ENCODE measurements around the gene ZNF503.

ZNF503 gene

DNA sequence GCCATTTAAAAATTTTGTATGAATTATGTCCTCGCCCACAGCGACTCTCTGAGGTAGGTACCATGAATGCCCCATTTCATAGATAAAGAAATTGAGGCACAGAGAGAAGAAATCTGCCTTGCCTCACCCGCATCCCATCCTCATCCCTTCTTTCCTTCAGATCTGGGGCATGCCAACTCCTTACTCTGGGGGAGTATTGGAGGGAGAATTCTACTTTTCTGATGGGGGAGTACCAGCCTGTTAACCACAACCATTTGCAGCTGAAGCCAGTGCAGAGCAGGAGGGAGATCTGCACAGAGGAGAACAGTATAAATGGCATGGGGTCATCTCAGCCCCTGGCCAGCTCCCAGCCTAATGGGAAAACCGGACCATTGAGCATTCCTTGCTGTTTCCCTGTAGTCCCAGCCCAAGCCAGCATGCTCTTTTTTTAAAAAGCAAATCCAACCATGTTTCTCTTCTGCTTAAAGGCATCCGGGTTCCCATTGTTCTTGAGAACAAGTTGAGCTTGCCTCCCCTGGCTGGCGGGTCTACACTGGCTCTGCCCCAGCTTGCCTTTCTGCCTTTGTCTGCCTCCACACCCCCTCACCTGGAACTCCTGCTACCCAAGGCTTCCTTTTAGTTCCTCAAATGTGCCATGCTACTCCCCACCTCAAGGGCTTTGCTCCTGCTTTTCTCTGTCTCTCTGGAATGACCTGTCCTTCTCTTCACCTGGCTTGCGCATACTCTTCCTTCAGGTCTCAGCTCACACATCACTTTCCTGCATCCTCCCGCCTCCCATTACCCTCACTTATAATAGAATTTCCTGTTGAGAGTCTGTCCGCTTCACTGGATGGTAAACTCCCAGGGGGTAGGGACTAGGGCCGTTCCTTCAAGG lies 8.8 kb upstream of the ZNF503 start:
- H3K4me3 ChIP-seq (ENCODE audit: insufficient read depth, low read length, poor library complexity, severe bottlenecking): no peak overlapping the region

DNA sequence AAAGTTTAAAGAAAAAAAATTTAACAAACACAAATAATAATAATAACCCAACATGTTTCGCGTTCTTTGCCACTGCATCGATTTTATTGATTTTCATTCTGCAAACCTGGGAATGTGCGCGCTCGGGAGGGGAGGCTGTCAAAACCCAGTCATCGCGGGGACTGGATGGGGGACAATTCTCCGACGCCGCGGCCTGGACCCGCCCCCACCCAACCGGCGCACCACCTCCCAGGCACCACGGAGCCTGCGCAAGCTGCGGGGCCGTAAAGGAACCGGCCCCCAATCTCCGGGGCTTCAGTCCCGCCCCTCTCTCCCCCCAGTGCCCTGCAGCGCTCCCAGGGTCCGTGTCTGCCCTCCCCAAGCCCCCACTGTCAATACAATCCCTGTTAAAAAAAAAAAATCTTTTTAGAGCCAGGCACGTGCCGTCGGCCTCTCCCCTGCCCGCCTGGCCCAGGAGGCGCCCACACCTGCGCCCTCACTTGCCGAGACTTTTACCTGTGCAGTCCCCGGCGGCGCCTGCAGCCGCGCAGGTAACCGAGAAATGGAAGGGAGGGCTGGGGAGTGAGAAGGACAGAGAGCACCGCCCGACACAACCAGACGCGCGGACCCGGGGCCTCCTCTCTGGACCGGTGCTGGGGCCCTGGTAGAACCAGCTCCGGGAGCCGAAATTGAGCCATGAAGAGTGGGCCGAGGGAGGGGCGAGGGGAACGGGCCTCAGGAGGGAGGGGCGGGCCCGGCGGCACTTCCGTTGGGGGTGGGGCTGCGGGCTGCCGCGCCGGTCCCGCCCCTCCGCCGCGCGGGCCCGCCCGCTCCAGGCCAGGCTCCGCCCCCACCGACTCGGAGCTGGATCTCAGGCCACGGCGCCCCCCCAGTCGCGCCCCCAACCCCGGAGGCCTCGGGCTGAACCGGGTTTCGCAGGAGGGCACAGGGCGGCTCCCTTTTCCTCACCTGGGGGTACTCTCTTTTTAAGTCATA lies 7.6 kb upstream of the ZNF503 start:
- Histone ChIP-seq H3K9me3 (ENCODE audit: insufficient read depth, low read length) (no peaks in the 10 kb centered on the region), H3F3A (ENCODE audit: insufficient read depth) (no peaks in the 10 kb centered on the region), H3K4me2 (ENCODE audit: low read depth, low read length, poor library complexity, severe bottlenecking) (no peak overlapping the region), H3K27me3 (ENCODE audit: low read length) (no peaks in the 10 kb centered on the region), H3K4me3 (ENCODE audit: insufficient read depth, low read length, poor library complexity, severe bottlenecking) (no peak overlapping the region), H4K20me1 (ENCODE audit: low read depth, low read length) (no peaks in the 10 kb centered on the region), H3K36me3 (ENCODE audit: low read length) (no peaks in the 10 kb centered on the region), H3K9ac (ENCODE audit: low read length) (no peak overlapping the region), H3K9me2 (replicated peaks; ENCODE audit: insufficient read depth, low read length) (no peaks in the 10 kb centered on the region), H3K79me2 (ENCODE audit: insufficient read depth, low read length) (no peaks in the 10 kb centered on the region), H3K27ac (ENCODE audit: low read depth, low read length) (no peak overlapping the region), H2AFZ (ENCODE audit: low read depth, low read length, severe bottlenecking) (no peak overlapping the region)
- TF ChIP-seq, protein P1, sequence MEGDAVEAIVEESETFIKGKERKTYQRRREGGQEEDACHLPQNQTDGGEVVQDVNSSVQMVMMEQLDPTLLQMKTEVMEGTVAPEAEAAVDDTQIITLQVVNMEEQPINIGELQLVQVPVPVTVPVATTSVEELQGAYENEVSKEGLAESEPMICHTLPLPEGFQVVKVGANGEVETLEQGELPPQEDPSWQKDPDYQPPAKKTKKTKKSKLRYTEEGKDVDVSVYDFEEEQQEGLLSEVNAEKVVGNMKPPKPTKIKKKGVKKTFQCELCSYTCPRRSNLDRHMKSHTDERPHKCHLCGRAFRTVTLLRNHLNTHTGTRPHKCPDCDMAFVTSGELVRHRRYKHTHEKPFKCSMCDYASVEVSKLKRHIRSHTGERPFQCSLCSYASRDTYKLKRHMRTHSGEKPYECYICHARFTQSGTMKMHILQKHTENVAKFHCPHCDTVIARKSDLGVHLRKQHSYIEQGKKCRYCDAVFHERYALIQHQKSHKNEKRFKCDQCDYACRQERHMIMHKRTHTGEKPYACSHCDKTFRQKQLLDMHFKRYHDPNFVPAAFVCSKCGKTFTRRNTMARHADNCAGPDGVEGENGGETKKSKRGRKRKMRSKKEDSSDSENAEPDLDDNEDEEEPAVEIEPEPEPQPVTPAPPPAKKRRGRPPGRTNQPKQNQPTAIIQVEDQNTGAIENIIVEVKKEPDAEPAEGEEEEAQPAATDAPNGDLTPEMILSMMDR (IDR thresholded peaks at IDR 0.05; ENCODE audit: insufficient read depth, low read length, poor library complexity, severe bottlenecking): no peak
- no peak for TF ChIP-seq EZH2phosphoT487 (conservative IDR thresholded peaks at IDR 0.05; ENCODE audit: low read length)

More for the DNA sequence above, 8.8 kb upstream of the ZNF503 start:
- no peaks in the 10 kb centered on the region for H3K9me3 ChIP-seq (ENCODE audit: insufficient read depth, low read length)
- H3K27me3 ChIP-seq (ENCODE audit: low read length): no peaks in the 10 kb centered on the region
- no peak overlapping the region for H3K9ac ChIP-seq (ENCODE audit: low read length)
- H3K27ac ChIP-seq (ENCODE audit: low read depth, low read length): no peak overlapping the region
- no peaks in the 10 kb centered on the region for H4K20me1 ChIP-seq (ENCODE audit: low read depth, low read length)
- no peak overlapping the region for H2AFZ ChIP-seq (ENCODE audit: low read depth, low read length, severe bottlenecking)
- H3K79me2 ChIP-seq (ENCODE audit: insufficient read depth, low read length): no peaks in the 10 kb centered on the region
- H3K36me3 ChIP-seq (ENCODE audit: low read length): no peaks in the 10 kb centered on the region
- H3F3A ChIP-seq (ENCODE audit: insufficient read depth): no peaks in the 10 kb centered on the region
- TF ChIP-seq, protein P1 (IDR thresholded peaks at IDR 0.05; ENCODE audit: insufficient read depth, low read length, poor library complexity, severe bottlenecking): no peak
- TF ChIP-seq EZH2phosphoT487 (conservative IDR thresholded peaks at IDR 0.05; ENCODE audit: low read length): no peak
- no peak overlapping the region for H3K4me2 ChIP-seq (ENCODE audit: low read depth, low read length, poor library complexity, severe bottlenecking)
- no peaks in the 10 kb centered on the region for H3K9me2 ChIP-seq (replicated peaks; ENCODE audit: insufficient read depth, low read length)

DNA sequence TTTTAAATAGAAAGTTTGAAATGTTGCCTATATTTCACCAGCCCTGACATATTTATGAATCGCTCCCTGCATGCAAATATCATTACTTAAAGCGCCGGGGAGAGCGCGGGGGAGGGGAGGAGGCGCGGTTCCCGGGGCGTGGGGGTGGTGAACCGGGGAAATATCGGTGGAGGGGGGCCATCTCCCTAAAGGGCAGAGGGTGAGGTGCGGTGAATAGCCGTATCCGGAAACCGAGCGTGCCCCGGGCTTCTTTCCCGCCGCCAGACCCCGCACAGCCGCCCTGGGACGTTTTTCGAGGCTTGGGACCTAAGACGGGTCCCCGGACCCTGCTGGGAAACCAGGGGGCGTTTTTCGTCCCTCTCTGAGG lies 6.9 kb upstream of the ZNF503 start:
- no peaks in the 10 kb centered on the region for H3K79me2 ChIP-seq (ENCODE audit: insufficient read depth, low read length)
- H3K9me2 ChIP-seq (replicated peaks; ENCODE audit: insufficient read depth, low read length): no peaks in the 10 kb centered on the region
- no peaks in the 10 kb centered on the region for H4K20me1 ChIP-seq (ENCODE audit: low read depth, low read length)
- H3K9ac ChIP-seq (ENCODE audit: low read length): no peak overlapping the region
- no peak overlapping the region for H3K27ac ChIP-seq (ENCODE audit: low read depth, low read length)
- no peak overlapping the region for H3K4me3 ChIP-seq (ENCODE audit: insufficient read depth, low read length, poor library complexity, severe bottlenecking)
- TF ChIP-seq, protein P1 (IDR thresholded peaks at IDR 0.05; ENCODE audit: insufficient read depth, low read length, poor library complexity, severe bottlenecking): no peak
- no peak for TF ChIP-seq EZH2phosphoT487 (conservative IDR thresholded peaks at IDR 0.05; ENCODE audit: low read length)
- no peaks in the 10 kb centered on the region for H3K36me3 ChIP-seq (ENCODE audit: low read length)
- H3K4me2 ChIP-seq (ENCODE audit: low read depth, low read length, poor library complexity, severe bottlenecking): no peak overlapping the region
- no peak overlapping the region for H2AFZ ChIP-seq (ENCODE audit: low read depth, low read length, severe bottlenecking)
- no peaks in the 10 kb centered on the region for H3K9me3 ChIP-seq (ENCODE audit: insufficient read depth, low read length)
- no peaks in the 10 kb centered on the region for H3K27me3 ChIP-seq (ENCODE audit: low read length)
- no peaks in the 10 kb centered on the region for H3F3A ChIP-seq (ENCODE audit: insufficient read depth)
